Activated naive CD4-positive, alpha-beta T cell treated with anti-CD3 and anti-CD28 coated beads for 36 hours (primary cell): Measurements from ENCODE around the gene USH2A. TPM values are rescaled to one million over a fixed set of nuclear protein-coding genes. Genes with fewer than 3 reads are reported as not detected.

Source experiments
- CTCF ChIA-PET: fragments of 350-600 bp; sonication (Branson Sonifier 250); formaldehyde crosslinking; loops from one replicate; lab custom pipeline; 2021; ENCODE audit warnings: antibody characterized with exemption; lab: Charles Lee
- DNase-seq: peaks from one replicate; pipeline ENCODE4 v3.0.0-alpha.2; 2020
- H3K27ac Mint-ChIP-seq: one replicate; pipeline ENCODE4 v1.8.0; 2021; ENCODE audit warnings: mild to moderate bottlenecking, mixed read lengths
- H3K27me3 Mint-ChIP-seq: one replicate; pipeline ENCODE4 v1.8.0; 2021; ENCODE audit warnings: low read depth, mixed read lengths
- H3K36me3 Mint-ChIP-seq: one replicate; pipeline ENCODE4 v1.8.0; 2021; ENCODE audit warnings: low read depth, mixed read lengths
- H3K4me1 Mint-ChIP-seq: one replicate; pipeline ENCODE4 v1.8.0; 2021; ENCODE audit warnings: low read depth, mixed read lengths
- H3K4me3 Mint-ChIP-seq: one replicate; pipeline ENCODE4 v1.8.0; 2021; ENCODE audit warnings: mild to moderate bottlenecking, moderate library complexity, mixed read lengths
- H3K9me3 Mint-ChIP-seq: one replicate; pipeline ENCODE4 v1.8.0; 2021; ENCODE audit warnings: mixed read lengths
- intact Hi-C: fragments of 100-400 bp; cut with micrococcal nuclease; formaldehyde crosslinking; loops from one replicate; pipeline ENCODE4 v1.15.1; 2023
- total RNA-seq, 2 experiments: library from RNA; stranded (reverse); gene quantifications; one replicate each; pipeline ENCODE4 v1.2.3, GENCODE V29; 2021

USH2A gene
- total RNA-seq, 2 experiments from 2014 or later = not detected

GRCh38 chr1:216448011-216448510, 24.8 kb upstream of the USH2A start:
- Mint-ChIP-seq H3K4me1 (no peaks in the 10 kb centered on the region), H3K36me3 (no peaks in the 10 kb centered on the region), H3K27ac (no peak overlapping the region), H3K9me3 (peaks cover 8% of the 10 kb centered on the region), H3K27me3 (no peaks in the 10 kb centered on the region), H3K4me3 (no peak overlapping the region)
- no peak for DNase-seq
- CTCF ChIA-PET = no interaction called here
- intact Hi-C loops = no loop called here

- peaks cover 1% of the 10 kb centered on the region for H3K9me3 Mint-ChIP-seq
- no peak overlapping the region for H3K4me3 Mint-ChIP-seq
- no peaks in the 10 kb centered on the region for H3K36me3 Mint-ChIP-seq
- H3K27ac Mint-ChIP-seq = no peak overlapping the region
- CTCF ChIA-PET = no interaction called here
- DNase-seq = no peak
- no peaks in the 10 kb centered on the region for H3K4me1 Mint-ChIP-seq
- no peaks in the 10 kb centered on the region for H3K27me3 Mint-ChIP-seq
- intact Hi-C loops = no loop called here
Measured at GRCh38 chr1:216437603-216438002, 14.4 kb upstream of the USH2A start.

- intact Hi-C loops = no loop called here
- no peak for DNase-seq
- H3K36me3 Mint-ChIP-seq = no peaks in the 10 kb centered on the region
- H3K4me1 Mint-ChIP-seq = no peaks in the 10 kb centered on the region
- peaks cover 2% of the 10 kb centered on the region for H3K9me3 Mint-ChIP-seq
- CTCF ChIA-PET = interaction anchor here (0.6 kb wide), 1 partner anchor 880 kb away, joined by 3 read pairs; no protein-coding TSS in a partner anchor
- no peak overlapping the region for H3K27ac Mint-ChIP-seq
- H3K27me3 Mint-ChIP-seq = no peaks in the 10 kb centered on the region
- no peak overlapping the region for H3K4me3 Mint-ChIP-seq
Measured at GRCh38 chr1:216434232-216434631, 11.0 kb upstream of the USH2A start.

GRCh38 chr1:216433175-216433574, 9.9 kb upstream of the USH2A start:
- CTCF ChIA-PET = no interaction called here
- DNase-seq = no peak
- Mint-ChIP-seq H3K27me3 (no peaks in the 10 kb centered on the region), H3K9me3 (peaks cover 4% of the 10 kb centered on the region), H3K4me1 (no peaks in the 10 kb centered on the region), H3K36me3 (no peaks in the 10 kb centered on the region), H3K4me3 (no peak overlapping the region), H3K27ac (no peak overlapping the region)
- intact Hi-C loops = no loop called here

GRCh38 chr1:216430744-216431143, 7.5 kb upstream of the USH2A start:
- intact Hi-C loops = no loop called here
- H3K27me3 Mint-ChIP-seq = no peaks in the 10 kb centered on the region
- peaks cover 4% of the 10 kb centered on the region for H3K9me3 Mint-ChIP-seq
- no peak for DNase-seq
- no peaks in the 10 kb centered on the region for H3K4me1 Mint-ChIP-seq
- H3K36me3 Mint-ChIP-seq = no peaks in the 10 kb centered on the region
- no peak overlapping the region for H3K4me3 Mint-ChIP-seq
- CTCF ChIA-PET = no interaction called here
- H3K27ac Mint-ChIP-seq = no peak overlapping the region

GRCh38 chr1:216425577-216425976, 2.3 kb upstream of the USH2A start:
- H3K27ac Mint-ChIP-seq = no peak overlapping the region
- no peaks in the 10 kb centered on the region for H3K4me1 Mint-ChIP-seq
- H3K9me3 Mint-ChIP-seq = peaks cover 3% of the 10 kb centered on the region
- no peaks in the 10 kb centered on the region for H3K36me3 Mint-ChIP-seq
- no peak overlapping the region for H3K4me3 Mint-ChIP-seq
- intact Hi-C loops = no loop called here
- no peaks in the 10 kb centered on the region for H3K27me3 Mint-ChIP-seq
- CTCF ChIA-PET = no interaction called here
- no peak for DNase-seq

- intact Hi-C loops = no loop called here
- CTCF ChIA-PET = no interaction called here
- DNase-seq = no peak
- H3K9me3 Mint-ChIP-seq = no peaks in the 10 kb centered on the region
- no peak overlapping the region for H3K4me3 Mint-ChIP-seq
- H3K36me3 Mint-ChIP-seq = no peaks in the 10 kb centered on the region
- no peaks in the 10 kb centered on the region for H3K27me3 Mint-ChIP-seq
- H3K27ac Mint-ChIP-seq = no peak overlapping the region
- H3K4me1 Mint-ChIP-seq = no peaks in the 10 kb centered on the region
Measured at GRCh38 chr1:216420746-216421145, 2.5 kb downstream of the USH2A start.

GRCh38 chr1:216420263-216420662, 3.0 kb downstream of the USH2A start:
- DNase-seq = no peak
- H3K27ac Mint-ChIP-seq = no peak overlapping the region
- intact Hi-C loops = no loop called here
- H3K27me3 Mint-ChIP-seq = no peaks in the 10 kb centered on the region
- no peaks in the 10 kb centered on the region for H3K9me3 Mint-ChIP-seq
- CTCF ChIA-PET = no interaction called here
- H3K4me3 Mint-ChIP-seq = no peak overlapping the region
- H3K36me3 Mint-ChIP-seq = no peaks in the 10 kb centered on the region
- H3K4me1 Mint-ChIP-seq = no peaks in the 10 kb centered on the region

- Mint-ChIP-seq H3K27ac (no peak overlapping the region), H3K27me3 (no peaks in the 10 kb centered on the region), H3K9me3 (no peaks in the 10 kb centered on the region), H3K36me3 (no peaks in the 10 kb centered on the region), H3K4me1 (no peaks in the 10 kb centered on the region), H3K4me3 (no peak overlapping the region)
- intact Hi-C loops = no loop called here
- CTCF ChIA-PET = no interaction called here
- DNase-seq = no peak
Measured at GRCh38 chr1:216416488-216416887, 6.8 kb downstream of the USH2A start.

GRCh38 chr1:216410026-216410425, 13.2 kb downstream of the USH2A start:
- no peak overlapping the region for H3K4me3 Mint-ChIP-seq
- CTCF ChIA-PET = interaction anchor here (0.6 kb wide), 1 partner anchor 47 kb away, joined by 3 read pairs; no protein-coding TSS in a partner anchor
- H3K4me1 Mint-ChIP-seq = no peaks in the 10 kb centered on the region
- H3K27me3 Mint-ChIP-seq = no peaks in the 10 kb centered on the region
- no peaks in the 10 kb centered on the region for H3K36me3 Mint-ChIP-seq
- intact Hi-C loops = no loop called here
- no peak for DNase-seq
- no peak overlapping the region for H3K27ac Mint-ChIP-seq
- peaks cover 6% of the 10 kb centered on the region for H3K9me3 Mint-ChIP-seq

- CTCF ChIA-PET = no interaction called here
- intact Hi-C loops = no loop called here
- Mint-ChIP-seq H3K9me3 (peaks cover 7% of the 10 kb centered on the region), H3K4me1 (no peaks in the 10 kb centered on the region), H3K27ac (no peak overlapping the region), H3K4me3 (no peak overlapping the region), H3K36me3 (no peaks in the 10 kb centered on the region), H3K27me3 (no peaks in the 10 kb centered on the region)
- DNase-seq = no peak
Measured at GRCh38 chr1:216390956-216391355, 32.3 kb downstream of the USH2A start.

- H3K9me3 Mint-ChIP-seq = peaks cover 7% of the 10 kb centered on the region
- H3K4me1 Mint-ChIP-seq = no peaks in the 10 kb centered on the region
- CTCF ChIA-PET = no interaction called here
- intact Hi-C loops = no loop called here
- no peak overlapping the region for H3K4me3 Mint-ChIP-seq
- DNase-seq = no peak
- no peaks in the 10 kb centered on the region for H3K36me3 Mint-ChIP-seq
- H3K27me3 Mint-ChIP-seq = no peaks in the 10 kb centered on the region
- no peak overlapping the region for H3K27ac Mint-ChIP-seq
Measured at GRCh38 chr1:216389774-216390173, 33.5 kb downstream of the USH2A start.

GRCh38 chr1:216388558-216388957, 34.7 kb downstream of the USH2A start:
- intact Hi-C loops = no loop called here
- DNase-seq = no peak
- CTCF ChIA-PET = no interaction called here
- H3K27ac Mint-ChIP-seq = no peak overlapping the region
- no peaks in the 10 kb centered on the region for H3K27me3 Mint-ChIP-seq
- no peaks in the 10 kb centered on the region for H3K4me1 Mint-ChIP-seq
- peaks cover 5% of the 10 kb centered on the region for H3K9me3 Mint-ChIP-seq
- no peaks in the 10 kb centered on the region for H3K36me3 Mint-ChIP-seq
- no peak overlapping the region for H3K4me3 Mint-ChIP-seq
